PC-9 (cell line): ENCODE results near the gene FJX1. TPM values are rescaled to one million over a fixed set of nuclear protein-coding genes. Genes with fewer than 3 reads are reported as not detected.
A peak's percentile ranks its signal among the peaks of the same experiment; 100 is the strongest.
"Not testable (repeated sequence)": the region's sequence is repeated elsewhere in the genome, so short reads cannot be mapped to it uniquely, and the experiment has no call there.

Experiments used
- BruUV-seq: library from RNA; stranded (reverse); fragments of 400-500 nt; replicated peaks from 2 replicates; lab custom pipeline; 2021; lab: Mats Ljungman, UMichigan
- CTCF ChIA-PET: fragments of 300-600 bp; sonication (Branson Sonifier 250); formaldehyde crosslinking; loops from one replicate; lab custom pipeline; 2022; ENCODE audit warnings: antibody characterized with exemption; lab: Charles Lee
- POLR2A ChIA-PET: fragments of 300-600 bp; sonication (Branson Sonifier 250); formaldehyde crosslinking; loops from one replicate; lab custom pipeline; 2022; ENCODE audit warnings: antibody characterized with exemption; ENCODE audit not compliant: unreplicated experiment; lab: Charles Lee
- DNase-seq, 2 experiments: peaks; one replicate each; pipeline versions ENCODE4 v3.0.0 to v3.0.0-alpha.2; 2015 to 2022; ENCODE audit warnings: mixed read lengths in 1 of 2
- H2AFZ ChIP-seq: fragments of 200-600 bp; sonication (generic); 2 replicates; pipeline ENCODE4 v1.8.1; 2017; ENCODE audit warnings: antibody characterized with exemption
- H3F3A ChIP-seq: fragments of 200-600 bp; sonication (generic); 2 replicates; pipeline ENCODE4 v1.8.1; 2017; ENCODE audit warnings: antibody characterized with exemption, mild to moderate bottlenecking, low read depth; ENCODE audit not compliant: insufficient read depth
- H3K27ac ChIP-seq: fragments of 200-600 bp; sonication (generic); 2 replicates; pipeline ENCODE4 v1.6.1; 2016; ENCODE audit warnings: mixed run types
- H3K27me3 ChIP-seq: fragments of 200-600 bp; sonication (generic); 2 replicates; pipeline ENCODE4 v1.6.1; 2016; ENCODE audit warnings: low read depth, mixed run types; ENCODE audit not compliant: insufficient read depth
- H3K36me3 ChIP-seq: fragments of 200-600 bp; sonication (generic); 2 replicates; pipeline ENCODE4 v1.6.1; 2016; ENCODE audit warnings: low read depth, mixed run types
- H3K4me1 ChIP-seq: fragments of 200-600 bp; sonication (generic); replicated peaks from 2 replicates; pipeline ENCODE4 v1.6.1; 2016; ENCODE audit warnings: mixed run types; ENCODE audit not compliant: insufficient read depth
- H3K4me2 ChIP-seq: fragments of 200-600 bp; sonication (generic); 2 replicates; pipeline ENCODE4 v1.6.1; 2017; ENCODE audit warnings: mixed run types
- H3K4me3 ChIP-seq: fragments of 200-600 bp; sonication (generic); 2 replicates; pipeline ENCODE4 v1.6.1; 2016; ENCODE audit warnings: mixed run types
- H3K79me2 ChIP-seq: fragments of 200-600 bp; sonication (generic); 2 replicates; pipeline ENCODE4 v1.6.1; 2017; ENCODE audit warnings: low read depth, mixed run types
- H3K9me2 ChIP-seq: fragments of 200-600 bp; sonication (generic); 2 replicates; pipeline ENCODE4 v1.8.1; 2017; ENCODE audit warnings: mild to moderate bottlenecking; ENCODE audit not compliant: insufficient read depth
- H3K9me3 ChIP-seq: fragments of 200-600 bp; sonication (generic); 2 replicates; pipeline ENCODE4 v1.8.1; 2016; ENCODE audit warnings: low read depth; ENCODE audit not compliant: insufficient read depth
- H4K20me1 ChIP-seq: fragments of 200-600 bp; sonication (generic); 2 replicates; pipeline ENCODE4 v1.8.1; 2017; ENCODE audit not compliant: insufficient read depth
- EZH2 ChIP-seq: fragments of 200-600 bp; sonication (generic); IDR thresholded peaks from 2 replicates; pipeline ENCODE4 v1.8.0; 2017; ENCODE audit warnings: antibody characterized with exemption, low read depth
- intact Hi-C: fragments of 100-400 bp; cut with micrococcal nuclease; formaldehyde crosslinking; loops from one replicate; pipeline ENCODE4 v1.10.0; 2022; ENCODE audit not compliant: unreplicated experiment
- total RNA-seq: library from RNA; stranded (reverse); gene quantifications from 2 replicates; pipeline ENCODE4 v1.2.3, GENCODE V29; 2021
- TF ChIP-seq, protein P1 (sequence below): fragments of 200-600 bp; sonication (generic); conservative IDR thresholded peaks from 2 replicates; pipeline ENCODE4 v1.6.1; 2017; ENCODE audit warnings: mixed run types, antibody characterized with exemption, mild to moderate bottlenecking, moderate library complexity

FJX1 gene
- total RNA-seq, 1 experiment from 2014 or later, result 14.8 TPM

DNA sequence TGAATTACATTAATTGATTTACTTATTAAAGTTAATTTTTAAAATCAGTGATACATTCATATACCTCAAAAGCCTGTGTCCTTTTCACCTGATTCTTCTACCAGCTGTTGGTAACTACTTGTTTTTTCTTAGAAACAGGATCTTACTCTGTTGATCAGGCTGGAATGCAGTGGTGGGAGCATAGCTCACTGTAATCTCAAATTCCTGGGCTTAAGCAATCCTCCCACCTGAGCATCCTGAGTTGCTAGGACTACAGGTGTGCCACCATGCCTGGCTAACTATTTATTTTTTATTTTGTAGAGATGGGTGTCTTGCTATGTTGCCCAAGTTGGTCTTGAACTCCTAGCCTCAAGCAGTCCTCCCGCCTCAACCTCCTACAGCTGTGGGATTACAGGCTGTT is 49.0 kb downstream of the FJX1 start:
- CTCF ChIA-PET, result no interaction called here
- Histone ChIP-seq H3F3A (peaks cover 10% of the 10 kb centered on the region; the same call in 1 of the 2 replicates), H3K4me1 (peaks cover 34% of the 10 kb centered on the region), H2AFZ (no peak overlapping the region), H3K27ac (no peak overlapping the region), H3K36me3 (peaks cover 39% of the 10 kb centered on the region), H4K20me1 (peaks cover 42% of the 10 kb centered on the region), H3K79me2 (peaks cover 92% of the 10 kb centered on the region), H3K27me3 (no peaks in the 10 kb centered on the region), H3K4me2 (no peak overlapping the region), H3K4me3 (no peak overlapping the region), H3K9me3 (peaks cover 33% of the 10 kb centered on the region), H3K9me2 (no peaks in the 10 kb centered on the region)
- TF ChIP-seq EZH2, result no peak
- TF ChIP-seq, protein P1, sequence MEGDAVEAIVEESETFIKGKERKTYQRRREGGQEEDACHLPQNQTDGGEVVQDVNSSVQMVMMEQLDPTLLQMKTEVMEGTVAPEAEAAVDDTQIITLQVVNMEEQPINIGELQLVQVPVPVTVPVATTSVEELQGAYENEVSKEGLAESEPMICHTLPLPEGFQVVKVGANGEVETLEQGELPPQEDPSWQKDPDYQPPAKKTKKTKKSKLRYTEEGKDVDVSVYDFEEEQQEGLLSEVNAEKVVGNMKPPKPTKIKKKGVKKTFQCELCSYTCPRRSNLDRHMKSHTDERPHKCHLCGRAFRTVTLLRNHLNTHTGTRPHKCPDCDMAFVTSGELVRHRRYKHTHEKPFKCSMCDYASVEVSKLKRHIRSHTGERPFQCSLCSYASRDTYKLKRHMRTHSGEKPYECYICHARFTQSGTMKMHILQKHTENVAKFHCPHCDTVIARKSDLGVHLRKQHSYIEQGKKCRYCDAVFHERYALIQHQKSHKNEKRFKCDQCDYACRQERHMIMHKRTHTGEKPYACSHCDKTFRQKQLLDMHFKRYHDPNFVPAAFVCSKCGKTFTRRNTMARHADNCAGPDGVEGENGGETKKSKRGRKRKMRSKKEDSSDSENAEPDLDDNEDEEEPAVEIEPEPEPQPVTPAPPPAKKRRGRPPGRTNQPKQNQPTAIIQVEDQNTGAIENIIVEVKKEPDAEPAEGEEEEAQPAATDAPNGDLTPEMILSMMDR, result no peak
- DNase-seq, result peak in 1 of 2 experiments; percentile 51
- no TSS peak for BruUV-seq
- intact Hi-C loops, result no loop called here
- POLR2A ChIA-PET, result no interaction called here

DNA sequence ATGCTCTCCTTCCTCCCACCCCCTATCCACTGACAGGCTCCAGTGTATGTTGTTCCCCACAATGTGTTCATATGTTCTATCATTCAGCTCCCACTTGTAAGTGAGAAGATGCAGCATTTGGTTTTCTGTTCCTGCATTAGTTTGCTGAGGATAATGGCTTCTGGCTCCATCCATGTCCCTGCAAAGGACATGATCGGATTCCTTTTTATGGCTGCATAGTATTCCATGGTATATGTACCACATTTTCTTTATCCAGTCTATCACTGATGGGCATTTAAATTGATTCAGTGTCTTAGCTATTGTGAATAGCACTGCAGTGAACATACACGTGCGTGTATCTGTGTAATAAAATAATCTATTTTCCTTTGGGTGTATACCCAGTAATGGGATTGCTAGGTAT is 50.1 kb downstream of the FJX1 start:
- CTCF ChIA-PET, H2AFZ ChIP-seq, H3K4me2 ChIP-seq, H3K4me3 ChIP-seq, H3K27me3 ChIP-seq, H3K9me2 ChIP-seq, H3F3A ChIP-seq, intact Hi-C loops, H3K27ac ChIP-seq, BruUV-seq, DNase-seq: not testable (repeated sequence)
- Histone ChIP-seq H3K4me1 (peaks cover 31% of the 10 kb centered on the region), H4K20me1 (peaks cover 46% of the 10 kb centered on the region), H3K9me3 (peaks cover 32% of the 10 kb centered on the region), H3K36me3 (peaks cover 40% of the 10 kb centered on the region), H3K79me2 (peaks cover 99% of the 10 kb centered on the region)
- POLR2A ChIA-PET, result interaction anchor here (0.7 kb wide), 2 partner anchors 67 to 771 kb away, joined by 4 to 6 read pairs; no protein-coding TSS in a partner anchor

Other genes starting within 250 kb of the FJX1 start
- 0.09 and 0.38 TPM in 2 replicates for gene SLC1A2, start 198.9 kb upstream of the FJX1 start, total RNA-seq
- 1.1 TPM in 2 replicates for gene PAMR1, start 92.8 kb upstream of the FJX1 start, total RNA-seq
- 91.7 and 100 TPM in 2 replicates for gene TRIM44, start 44.3 kb downstream of the FJX1 start, total RNA-seq